ENCODE results near the gene TRMT1.

TRMT1 gene

GRCh38 chr19:13064092-13064489 lies 52.4 kb downstream of the TRMT1 start:
- H3K9me3 Mint-ChIP-seq: no peaks in the 10 kb centered on the region
- H3K27ac Mint-ChIP-seq: no peak overlapping the region
- no peak for DNase-seq (ENCODE audit: low spot score)
- peaks cover 3% of the 10 kb centered on the region for H3K4me1 Mint-ChIP-seq (ENCODE audit: low read depth)
- no peaks in the 10 kb centered on the region for H3K36me3 Mint-ChIP-seq (ENCODE audit: low read depth)
- H3K4me3 Mint-ChIP-seq: no peak overlapping the region
- H3K27me3 Mint-ChIP-seq (ENCODE audit: low read depth): peaks cover 27% of the 10 kb centered on the region

GRCh38 chr19:13063461-13064091 lies 53.0 kb downstream of the TRMT1 start:
- no peak overlapping the region for H3K27ac Mint-ChIP-seq
- H3K9me3 Mint-ChIP-seq: no peaks in the 10 kb centered on the region
- H3K4me1 Mint-ChIP-seq (ENCODE audit: low read depth): peaks cover 3% of the 10 kb centered on the region
- no peak overlapping the region for H3K4me3 Mint-ChIP-seq
- no peak for DNase-seq (ENCODE audit: low spot score)
- no peaks in the 10 kb centered on the region for H3K36me3 Mint-ChIP-seq (ENCODE audit: low read depth)
- peaks cover 30% of the 10 kb centered on the region for H3K27me3 Mint-ChIP-seq (ENCODE audit: low read depth)

- no peaks in the 10 kb centered on the region for H3K9me3 Mint-ChIP-seq
- no peak for DNase-seq (ENCODE audit: low spot score)
- H3K4me1 Mint-ChIP-seq (ENCODE audit: low read depth): peaks cover 3% of the 10 kb centered on the region
- no peak overlapping the region for H3K27ac Mint-ChIP-seq
- H3K27me3 Mint-ChIP-seq (ENCODE audit: low read depth): peaks cover 30% of the 10 kb centered on the region
- H3K4me3 Mint-ChIP-seq: no peak overlapping the region
- H3K36me3 Mint-ChIP-seq (ENCODE audit: low read depth): no peaks in the 10 kb centered on the region
These were observed 54.2 kb downstream of the TRMT1 start for GRCh38 chr19:13062317-13062716.

- Mint-ChIP-seq H3K4me3 (peak overlapping the region; percentile 79), H3K36me3 (ENCODE audit: low read depth) (no peaks in the 10 kb centered on the region), H3K27ac (no peak overlapping the region), H3K9me3 (no peaks in the 10 kb centered on the region), H3K4me1 (ENCODE audit: low read depth) (peaks cover 3% of the 10 kb centered on the region), H3K27me3 (ENCODE audit: low read depth) (peaks cover 30% of the 10 kb centered on the region)
- DNase-seq (ENCODE audit: low spot score): peak; percentile 69
These were observed 55.3 kb downstream of the TRMT1 start for GRCh38 chr19:13060964-13061927.

- no peak overlapping the region for H3K27ac Mint-ChIP-seq
- H3K4me1 Mint-ChIP-seq (ENCODE audit: low read depth): peaks cover 3% of the 10 kb centered on the region
- H3K36me3 Mint-ChIP-seq (ENCODE audit: low read depth): no peaks in the 10 kb centered on the region
- peak overlapping the region; percentile 79 for H3K4me3 Mint-ChIP-seq
- DNase-seq (ENCODE audit: low spot score): no peak
- peaks cover 30% of the 10 kb centered on the region for H3K27me3 Mint-ChIP-seq (ENCODE audit: low read depth)
- H3K9me3 Mint-ChIP-seq: no peaks in the 10 kb centered on the region
These were observed 56.1 kb downstream of the TRMT1 start for GRCh38 chr19:13060233-13060963.

- H3K27me3 Mint-ChIP-seq (ENCODE audit: low read depth): peaks cover 32% of the 10 kb centered on the region
- H3K36me3 Mint-ChIP-seq (ENCODE audit: low read depth): no peaks in the 10 kb centered on the region
- H3K27ac Mint-ChIP-seq: no peak overlapping the region
- no peak overlapping the region for H3K4me3 Mint-ChIP-seq
- H3K9me3 Mint-ChIP-seq: no peaks in the 10 kb centered on the region
- H3K4me1 Mint-ChIP-seq (ENCODE audit: low read depth): peaks cover 3% of the 10 kb centered on the region
- no peak for DNase-seq (ENCODE audit: low spot score)
These were observed 57.4 kb downstream of the TRMT1 start for GRCh38 chr19:13058951-13059660.

GRCh38 chr19:13057744-13058143 lies 58.8 kb downstream of the TRMT1 start:
- no peak for DNase-seq (ENCODE audit: low spot score)
- Mint-ChIP-seq H3K27me3 (ENCODE audit: low read depth) (peaks cover 24% of the 10 kb centered on the region), H3K36me3 (ENCODE audit: low read depth) (no peaks in the 10 kb centered on the region), H3K4me1 (ENCODE audit: low read depth) (peaks cover 3% of the 10 kb centered on the region), H3K4me3 (no peak overlapping the region), H3K27ac (no peak overlapping the region), H3K9me3 (no peaks in the 10 kb centered on the region)

- Mint-ChIP-seq H3K36me3 (ENCODE audit: low read depth) (no peaks in the 10 kb centered on the region), H3K4me3 (no peak overlapping the region), H3K4me1 (ENCODE audit: low read depth) (peaks cover 3% of the 10 kb centered on the region), H3K27me3 (ENCODE audit: low read depth) (peaks cover 19% of the 10 kb centered on the region), H3K9me3 (no peaks in the 10 kb centered on the region), H3K27ac (no peak overlapping the region)
- no peak for DNase-seq (ENCODE audit: low spot score)
These were observed 59.4 kb downstream of the TRMT1 start for GRCh38 chr19:13057147-13057572.

- Mint-ChIP-seq H3K4me3 (no peak overlapping the region), H3K27ac (no peak overlapping the region), H3K9me3 (no peaks in the 10 kb centered on the region), H3K4me1 (ENCODE audit: low read depth) (peaks cover 4% of the 10 kb centered on the region), H3K36me3 (ENCODE audit: low read depth) (no peaks in the 10 kb centered on the region), H3K27me3 (ENCODE audit: low read depth) (peaks cover 16% of the 10 kb centered on the region)
- no peak for DNase-seq (ENCODE audit: low spot score)
These were observed 60.4 kb downstream of the TRMT1 start for GRCh38 chr19:13056052-13056660.

GRCh38 chr19:13055213-13056051 lies 61.1 kb downstream of the TRMT1 start:
- Mint-ChIP-seq H3K27me3 (ENCODE audit: low read depth) (peaks cover 12% of the 10 kb centered on the region), H3K4me3 (no peak overlapping the region), H3K27ac (no peak overlapping the region), H3K36me3 (ENCODE audit: low read depth) (no peaks in the 10 kb centered on the region), H3K9me3 (no peaks in the 10 kb centered on the region), H3K4me1 (ENCODE audit: low read depth) (peaks cover 2% of the 10 kb centered on the region)
- no peak for DNase-seq (ENCODE audit: low spot score)

Measured in T-helper 2 cell treated with Interferon-gamma antibody and Interleukin-4, amounts not matched to agents 5 μg/mL and 100 μg/mL, for 36 hours (primary cell).